ENCODE results near the gene SCML2. TPM values are rescaled to one million over a fixed set of nuclear protein-coding genes. Genes with fewer than 3 reads are reported as not detected.

The SCML2 gene
- total RNA-seq, 1 donor from 2014 or later = 0.80 TPM

- DNase-seq (no peak), ATAC-seq (no peak)
- Histone ChIP-seq H3K27me3 (ENCODE audit: low read depth) (no peaks in the 10 kb centered on the region), H3K4me3 (no peak overlapping the region), H3K36me3 (no peaks in the 10 kb centered on the region), H3K27ac (no peak overlapping the region), H3K9me3 (no peaks in the 10 kb centered on the region), H3K4me1 (no peaks in the 10 kb centered on the region)
- intact Hi-C loops (cut with DNase I) = no loop called here
- no peak for TF ChIP-seq CTCF (IDR thresholded peaks at IDR 0.05)
Measured at GRCh38 chrX:18290200-18290599, 64.3 kb downstream of the SCML2 start.

GRCh38 chrX:18288716-18289115 lies 65.8 kb downstream of the SCML2 start:
- Histone ChIP-seq H3K9me3 (no peaks in the 10 kb centered on the region), H3K27me3 (ENCODE audit: low read depth) (no peaks in the 10 kb centered on the region), H3K4me1 (no peaks in the 10 kb centered on the region), H3K4me3 (no peak overlapping the region), H3K27ac (no peak overlapping the region), H3K36me3 (no peaks in the 10 kb centered on the region)
- no peak for TF ChIP-seq CTCF (IDR thresholded peaks at IDR 0.05)
- ATAC-seq (no peak), DNase-seq (no peak)
- intact Hi-C loops (cut with DNase I) = no loop called here

- Histone ChIP-seq H3K27me3 (ENCODE audit: low read depth) (no peaks in the 10 kb centered on the region), H3K4me3 (no peak overlapping the region), H3K9me3 (no peaks in the 10 kb centered on the region), H3K4me1 (no peaks in the 10 kb centered on the region), H3K36me3 (no peaks in the 10 kb centered on the region), H3K27ac (no peak overlapping the region)
- intact Hi-C loops (cut with DNase I) = no loop called here
- DNase-seq (no peak), ATAC-seq (no peak)
- TF ChIP-seq CTCF (IDR thresholded peaks at IDR 0.05) = no peak
Measured at GRCh38 chrX:18286322-18286831, 68.1 kb downstream of the SCML2 start.

- Histone ChIP-seq H3K27me3 (ENCODE audit: low read depth) (no peaks in the 10 kb centered on the region), H3K4me3 (no peak overlapping the region), H3K36me3 (no peaks in the 10 kb centered on the region), H3K4me1 (no peaks in the 10 kb centered on the region), H3K27ac (no peak overlapping the region), H3K9me3 (no peaks in the 10 kb centered on the region)
- no peak for ATAC-seq
- no peak for DNase-seq
- no peak for TF ChIP-seq CTCF (IDR thresholded peaks at IDR 0.05)
- intact Hi-C loops (cut with DNase I) = no loop called here
Measured at GRCh38 chrX:18278449-18278848, 76.0 kb downstream of the SCML2 start.

- DNase-seq (no peak), ATAC-seq (no peak)
- no peak overlapping the region for H3K27ac ChIP-seq
- H3K4me3 ChIP-seq = no peak overlapping the region
- H3K9me3 ChIP-seq = no peaks in the 10 kb centered on the region
- H3K36me3 ChIP-seq = no peaks in the 10 kb centered on the region
- intact Hi-C loops (cut with DNase I) = no loop called here
- H3K27me3 ChIP-seq (ENCODE audit: low read depth) = no peaks in the 10 kb centered on the region
- no peak for TF ChIP-seq CTCF (IDR thresholded peaks at IDR 0.05)
- H3K4me1 ChIP-seq = no peaks in the 10 kb centered on the region
Measured at GRCh38 chrX:18272222-18272621, 82.3 kb downstream of the SCML2 start.

- Histone ChIP-seq H3K27me3 (ENCODE audit: low read depth) (no peaks in the 10 kb centered on the region), H3K36me3 (no peaks in the 10 kb centered on the region), H3K9me3 (no peaks in the 10 kb centered on the region), H3K4me1 (no peaks in the 10 kb centered on the region), H3K27ac (no peak overlapping the region), H3K4me3 (no peak overlapping the region)
- ATAC-seq (no peak), DNase-seq (no peak)
- intact Hi-C loops (cut with DNase I) = no loop called here
- TF ChIP-seq CTCF (IDR thresholded peaks at IDR 0.05) = no peak
Measured at GRCh38 chrX:18271725-18272124, 82.8 kb downstream of the SCML2 start.
